Left lung (tissue), 10 donors: ENCODE data around the gene CCDC102B. TPM values are rescaled to one million over a fixed set of nuclear protein-coding genes. Genes with fewer than 3 reads are reported as not detected.
A peak's percentile ranks its signal among the peaks of the same experiment; 100 is the strongest.

ENCODE experiments used
- ATAC-seq: fragments of 200-7000 bp; cut with Tn5 transposase; one replicate; pipeline ENCODE4 v1.9.1; 2020; ENCODE audit warnings: moderate library complexity
- DNase-seq, 4 donors: peaks; one replicate each; pipeline ENCODE4 v3.0.0-alpha.2; 2013 to 2020
- H3K27ac ChIP-seq, 2 donors: fragments of 200-600 bp; sonication (generic) in 1 of 2; one replicate each; pipeline versions ENCODE4 v1.5.0 to v1.8.0; 2020 to 2021
- H3K27me3 ChIP-seq, 2 donors: fragments of 200-600 bp; sonication (generic) in 1 of 2; one replicate each; pipeline versions ENCODE4 v1.5.0 to v1.8.0; 2020 to 2021
- H3K36me3 ChIP-seq, 2 donors: fragments of 200-600 bp; sonication (generic) in 1 of 2; one replicate each; pipeline versions ENCODE4 v1.5.0 to v1.8.0; 2020 to 2021
- H3K4me1 ChIP-seq, 2 donors: fragments of 200-600 bp; one replicate each; pipeline ENCODE4 v1.8.0; 2021
- H3K4me3 ChIP-seq, 2 donors: fragments of 200-600 bp; sonication (generic) in 1 of 2; one replicate each; pipeline versions ENCODE4 v1.5.0 to v1.8.0; 2020 to 2021; ENCODE audit warnings: mild to moderate bottlenecking in 1 of 2
- H3K9me3 ChIP-seq, 2 donors: fragments of 200-600 bp; sonication (generic) in 1 of 2; one replicate each; pipeline versions ENCODE4 v1.5.0 to v1.8.0; 2020 to 2021
- intact Hi-C, 2 donors: fragments of 100-400 bp; cut with DNase I; formaldehyde crosslinking; loops; one replicate each; pipeline versions ENCODE4 v1.11.2 to v1.14.2; 2022
- polyA plus RNA-seq, 6 donors: library from polyadenylated mRNA; unstranded; fragments of 120-200 nt; gene quantifications; one replicate each; pipeline ENCODE4 v1.2.1, GENCODE V29; 2013; ENCODE audit not compliant: insufficient read length in 6 of 6
- total RNA-seq, 2 donors: library from RNA; stranded (reverse); fragmentation: NEBNext Ultra II Directional; extraction: Animal tissue kit (Norgen Biotek cat#: 25700); gene quantifications; one replicate each; pipeline ENCODE4 v1.2.1, GENCODE V29; 2021
- TF ChIP-seq, protein P1 (sequence below), 2 donors: fragments of 200-600 bp; sonication (generic) in 1 of 2; IDR thresholded peaks; one replicate each; pipeline versions ENCODE4 v1.5.0 to v1.8.0; 2021; ENCODE audit warnings: antibody characterized with exemption in 2 of 2
- donor health status: DM: no; HTN: yes; CAD: no.
- donor health status: DM: no; HTN: no; CAD: no.

Gene CCDC102B
- total and polyA plus RNA-seq, 8 donors, result 10.6 to 78.3 (median 15.6) TPM

DNA sequence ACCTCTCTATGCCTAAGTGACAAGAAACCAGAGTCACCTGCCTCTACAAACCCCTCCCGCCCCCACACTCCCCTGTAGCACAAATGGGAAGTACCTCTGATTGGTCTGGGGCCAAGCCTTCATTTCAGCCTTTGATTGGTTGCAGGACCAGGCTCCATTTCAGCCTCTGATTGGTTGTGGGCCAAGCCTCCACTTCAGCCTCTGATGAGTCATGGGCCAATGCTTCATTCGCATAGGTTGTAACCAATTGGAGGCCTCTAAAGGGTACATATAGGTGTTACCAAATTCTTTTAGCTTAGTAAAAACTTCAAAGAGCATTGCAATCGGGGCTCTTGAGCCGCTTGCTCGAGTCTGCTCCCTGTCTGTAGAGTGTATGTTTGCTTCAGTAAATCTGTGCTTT lies 25.0 kb downstream of the CCDC102B start:
- TF ChIP-seq, protein P1, sequence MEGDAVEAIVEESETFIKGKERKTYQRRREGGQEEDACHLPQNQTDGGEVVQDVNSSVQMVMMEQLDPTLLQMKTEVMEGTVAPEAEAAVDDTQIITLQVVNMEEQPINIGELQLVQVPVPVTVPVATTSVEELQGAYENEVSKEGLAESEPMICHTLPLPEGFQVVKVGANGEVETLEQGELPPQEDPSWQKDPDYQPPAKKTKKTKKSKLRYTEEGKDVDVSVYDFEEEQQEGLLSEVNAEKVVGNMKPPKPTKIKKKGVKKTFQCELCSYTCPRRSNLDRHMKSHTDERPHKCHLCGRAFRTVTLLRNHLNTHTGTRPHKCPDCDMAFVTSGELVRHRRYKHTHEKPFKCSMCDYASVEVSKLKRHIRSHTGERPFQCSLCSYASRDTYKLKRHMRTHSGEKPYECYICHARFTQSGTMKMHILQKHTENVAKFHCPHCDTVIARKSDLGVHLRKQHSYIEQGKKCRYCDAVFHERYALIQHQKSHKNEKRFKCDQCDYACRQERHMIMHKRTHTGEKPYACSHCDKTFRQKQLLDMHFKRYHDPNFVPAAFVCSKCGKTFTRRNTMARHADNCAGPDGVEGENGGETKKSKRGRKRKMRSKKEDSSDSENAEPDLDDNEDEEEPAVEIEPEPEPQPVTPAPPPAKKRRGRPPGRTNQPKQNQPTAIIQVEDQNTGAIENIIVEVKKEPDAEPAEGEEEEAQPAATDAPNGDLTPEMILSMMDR (IDR thresholded peaks at IDR 0.05), result no peak
- H3K27me3 ChIP-seq, result no peaks in the 10 kb centered on the region

DNA sequence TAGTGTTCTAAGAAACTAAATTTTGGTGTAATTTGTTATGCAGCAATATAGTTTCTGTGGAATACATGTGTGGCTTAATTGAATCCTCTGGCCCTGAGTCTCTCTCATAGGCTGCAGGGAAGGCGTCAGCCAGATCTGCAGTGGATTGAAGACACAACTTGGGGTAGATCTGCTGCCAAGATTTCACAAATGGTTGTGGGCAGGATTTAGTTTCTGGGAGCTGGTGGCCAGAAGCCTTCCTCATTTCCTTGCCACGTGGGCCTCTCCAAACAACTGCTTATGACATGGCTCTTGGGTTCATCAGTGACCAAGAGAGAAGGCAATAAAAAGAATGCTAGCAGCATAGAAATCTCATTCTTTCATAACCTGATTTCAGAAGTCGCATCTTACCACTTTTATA lies 28.2 kb downstream of the CCDC102B start:
- TF ChIP-seq, protein P1 (IDR thresholded peaks at IDR 0.05), result no peak

More for the DNA sequence above, 25.0 kb downstream of the CCDC102B start:
- ATAC-seq (no peak), DNase-seq (peak in 1 of 4 donors; percentile 3)
- Histone ChIP-seq H3K4me1 (no peaks in the 10 kb centered on the region), H3K27ac (no peak overlapping the region), H3K36me3 (no peaks in the 10 kb centered on the region), H3K4me3 (no peak overlapping the region), H3K9me3 (no peaks in the 10 kb centered on the region)
- intact Hi-C loops, result no loop called here

DNA sequence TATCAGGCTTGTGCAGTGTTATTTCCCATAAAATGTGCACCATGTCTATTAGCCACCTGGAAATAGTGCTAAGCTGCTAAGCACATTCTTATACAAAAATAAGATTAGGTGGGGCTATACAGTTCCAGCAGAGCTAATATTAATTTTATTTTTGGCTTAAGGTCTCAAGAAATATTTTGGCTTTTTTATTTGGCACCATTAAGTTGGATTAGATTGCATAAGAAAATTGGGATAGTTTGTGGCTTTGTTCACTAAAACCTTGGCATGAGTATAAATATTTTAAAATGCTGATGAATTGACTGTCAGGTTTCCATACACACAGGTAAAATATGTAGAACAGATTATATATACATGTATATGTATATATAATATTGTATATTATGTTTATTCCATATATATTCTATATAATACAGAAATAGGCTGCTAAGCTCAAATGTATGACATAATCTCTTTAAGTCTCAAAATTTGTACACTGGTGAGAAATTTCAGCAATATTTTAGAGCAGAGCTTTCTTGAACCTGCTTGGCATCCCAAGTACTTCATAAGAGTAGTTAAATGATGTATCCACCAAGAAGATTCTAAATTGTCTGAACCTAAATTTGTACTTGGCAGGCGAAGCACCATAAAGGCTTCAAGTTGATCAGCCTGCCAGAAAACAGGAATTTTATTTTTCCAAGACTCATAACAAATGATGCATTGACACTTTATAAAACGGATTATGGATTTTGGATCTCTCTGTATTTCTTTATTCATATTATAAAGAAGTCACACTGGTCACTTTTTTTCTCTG lies 32.6 kb downstream of the CCDC102B start:
- ATAC-seq, result no peak
- no peaks in the 10 kb centered on the region for H3K9me3 ChIP-seq
- intact Hi-C loops, result no loop called here
- H3K4me1 ChIP-seq, result no peaks in the 10 kb centered on the region
- H3K27me3 ChIP-seq, result no peaks in the 10 kb centered on the region
- TF ChIP-seq, protein P1 (IDR thresholded peaks at IDR 0.05), result no peak
- no peaks in the 10 kb centered on the region for H3K36me3 ChIP-seq
- DNase-seq, result no peak
- peak overlapping the region in 1 of 2 donors; percentile 11 for H3K27ac ChIP-seq
- no peak overlapping the region for H3K4me3 ChIP-seq

More for the DNA sequence above, 28.2 kb downstream of the CCDC102B start:
- peak overlapping the region in 1 of 2 donors; percentile 30 for H3K27ac ChIP-seq
- ATAC-seq (peak; percentile 32), DNase-seq (no peak)
- no peaks in the 10 kb centered on the region for H3K36me3 ChIP-seq
- H3K9me3 ChIP-seq, result no peaks in the 10 kb centered on the region
- H3K27me3 ChIP-seq, result no peaks in the 10 kb centered on the region
- no peak overlapping the region for H3K4me3 ChIP-seq
- intact Hi-C loops, result no loop called here
- H3K4me1 ChIP-seq, result no peaks in the 10 kb centered on the region

DNA sequence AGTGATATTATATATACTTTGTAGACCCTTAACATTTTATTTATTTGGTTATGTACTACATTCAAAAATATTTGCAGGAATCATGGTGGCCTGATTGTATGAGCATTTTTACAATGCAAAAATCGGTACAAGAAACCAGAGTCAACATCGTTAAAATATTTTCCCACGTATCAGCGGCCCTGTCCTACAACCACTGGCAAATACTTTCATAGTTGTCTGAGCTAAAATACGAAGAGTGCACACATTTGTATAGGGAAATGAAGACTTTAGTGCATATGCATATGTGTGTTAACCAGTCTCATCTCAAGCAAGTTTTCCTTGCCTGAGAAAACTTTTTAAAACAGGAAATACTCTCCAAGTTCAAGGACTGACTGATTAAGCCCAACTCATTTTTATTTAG lies 35.9 kb downstream of the CCDC102B start:
- Histone ChIP-seq H3K9me3 (no peaks in the 10 kb centered on the region), H3K27ac (no peak overlapping the region), H3K4me1 (peaks cover 3 to 4% of the 10 kb centered on the region in 2 donors), H3K27me3 (no peaks in the 10 kb centered on the region), H3K4me3 (no peak overlapping the region), H3K36me3 (no peaks in the 10 kb centered on the region)
- TF ChIP-seq, protein P1 (IDR thresholded peaks at IDR 0.05), result no peak
- intact Hi-C loops, result no loop called here
- no peak for DNase-seq
- no peak for ATAC-seq

DNA sequence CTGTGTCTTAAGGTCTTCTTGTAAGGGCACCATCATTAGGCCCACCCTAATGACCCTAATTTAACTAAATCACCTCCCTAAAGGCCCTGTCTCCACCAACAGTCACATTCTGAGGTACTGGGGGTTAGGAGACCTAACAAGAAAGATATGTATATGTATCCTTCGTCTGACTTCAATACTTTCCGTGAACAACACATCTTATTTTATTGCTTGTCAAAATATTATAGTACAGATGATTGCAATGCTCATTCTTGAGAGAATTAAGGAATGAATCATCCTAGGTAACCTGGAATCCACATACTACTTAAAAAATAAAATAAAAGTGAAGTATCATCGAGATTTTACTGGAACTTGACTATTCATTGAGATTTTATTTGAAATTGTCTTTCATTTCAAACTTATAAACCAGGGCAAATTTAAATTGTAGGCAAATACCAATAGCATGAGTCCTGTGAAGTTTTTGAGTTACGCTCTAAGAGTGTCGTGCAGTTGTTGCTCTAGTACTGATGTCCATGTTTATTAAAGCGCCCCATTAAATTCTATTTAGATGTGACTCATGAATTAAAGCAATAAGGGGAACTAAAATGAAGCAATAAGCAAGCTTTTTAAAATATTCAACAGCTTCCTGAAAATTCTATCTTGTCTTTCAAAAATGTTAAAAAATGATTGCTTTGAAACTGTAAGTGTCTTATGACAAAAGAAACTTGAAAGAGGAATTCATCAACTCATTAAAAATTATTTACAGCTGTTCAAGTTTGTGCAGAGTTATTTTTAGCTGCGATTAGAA lies 40.0 kb downstream of the CCDC102B start:
- H3K4me1 ChIP-seq, result peaks cover 4 to 35% of the 10 kb centered on the region in 2 donors
- H3K9me3 ChIP-seq, result no peaks in the 10 kb centered on the region
- no peak for DNase-seq
- intact Hi-C loops, result no loop called here
- H3K36me3 ChIP-seq, result no peaks in the 10 kb centered on the region
- TF ChIP-seq, protein P1 (IDR thresholded peaks at IDR 0.05), result no peak
- peak overlapping the region; percentile 48 to 69 for H3K27ac ChIP-seq
- H3K27me3 ChIP-seq, result no peaks in the 10 kb centered on the region
- no peak overlapping the region for H3K4me3 ChIP-seq
- ATAC-seq, result peak; percentile 59
